Breast epithelium (tissue), 3 donors: ENCODE results near the gene AAGAB.
"Not testable (repeated sequence)": the region's sequence is repeated elsewhere in the genome, so short reads cannot be mapped to it uniquely, and the experiment has no call there.

Experiments
- POLR2A ChIP-seq: fragments of 450-650 bp; IDR thresholded peaks from one replicate; pipeline ENCODE4 v1.6.1; 2016; ENCODE audit warnings: antibody characterized with exemption, mild to moderate bottlenecking, moderate library complexity
- TF ChIP-seq, protein P1 (sequence below), 3 donors: fragments of 450-650 bp; IDR thresholded peaks; one replicate each; pipeline ENCODE4 v1.5.1; 2016 to 2017; ENCODE audit warnings: antibody characterized with exemption in 3 of 3, mild to moderate bottlenecking in 3 of 3, moderate library complexity in 3 of 3

DNA sequence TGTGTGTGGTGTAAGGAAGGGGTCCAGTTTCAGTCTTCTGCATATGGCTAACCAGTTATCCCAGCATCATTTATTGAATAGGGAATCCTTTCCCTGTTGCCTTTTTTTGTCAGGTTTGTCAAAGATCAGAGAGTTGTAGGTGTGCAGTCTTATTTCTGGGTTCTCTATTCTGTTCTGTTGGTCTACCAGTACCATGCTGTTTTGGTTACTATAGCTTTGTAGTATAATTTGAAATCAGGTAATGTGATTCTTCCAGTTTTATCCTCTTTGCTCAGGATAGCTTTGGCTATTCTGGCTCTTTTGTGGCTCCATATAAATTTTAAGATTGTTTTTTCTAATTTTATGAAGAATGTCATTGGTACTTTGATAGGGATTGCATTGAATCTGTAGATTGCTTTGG, 31.2 kb upstream of the AAGAB start:
- TF ChIP-seq, protein P1, sequence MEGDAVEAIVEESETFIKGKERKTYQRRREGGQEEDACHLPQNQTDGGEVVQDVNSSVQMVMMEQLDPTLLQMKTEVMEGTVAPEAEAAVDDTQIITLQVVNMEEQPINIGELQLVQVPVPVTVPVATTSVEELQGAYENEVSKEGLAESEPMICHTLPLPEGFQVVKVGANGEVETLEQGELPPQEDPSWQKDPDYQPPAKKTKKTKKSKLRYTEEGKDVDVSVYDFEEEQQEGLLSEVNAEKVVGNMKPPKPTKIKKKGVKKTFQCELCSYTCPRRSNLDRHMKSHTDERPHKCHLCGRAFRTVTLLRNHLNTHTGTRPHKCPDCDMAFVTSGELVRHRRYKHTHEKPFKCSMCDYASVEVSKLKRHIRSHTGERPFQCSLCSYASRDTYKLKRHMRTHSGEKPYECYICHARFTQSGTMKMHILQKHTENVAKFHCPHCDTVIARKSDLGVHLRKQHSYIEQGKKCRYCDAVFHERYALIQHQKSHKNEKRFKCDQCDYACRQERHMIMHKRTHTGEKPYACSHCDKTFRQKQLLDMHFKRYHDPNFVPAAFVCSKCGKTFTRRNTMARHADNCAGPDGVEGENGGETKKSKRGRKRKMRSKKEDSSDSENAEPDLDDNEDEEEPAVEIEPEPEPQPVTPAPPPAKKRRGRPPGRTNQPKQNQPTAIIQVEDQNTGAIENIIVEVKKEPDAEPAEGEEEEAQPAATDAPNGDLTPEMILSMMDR (IDR thresholded peaks at IDR 0.05): not testable (repeated sequence)
- not testable (repeated sequence) for TF ChIP-seq POLR2A
